Measurements from ENCODE around the gene TMEM131L. TPM values are rescaled to one million over a fixed set of nuclear protein-coding genes. Genes with fewer than 3 reads are reported as not detected.

TMEM131L gene
- total RNA-seq, 1 donor from 2014 or later = 6.4 TPM

DNA sequence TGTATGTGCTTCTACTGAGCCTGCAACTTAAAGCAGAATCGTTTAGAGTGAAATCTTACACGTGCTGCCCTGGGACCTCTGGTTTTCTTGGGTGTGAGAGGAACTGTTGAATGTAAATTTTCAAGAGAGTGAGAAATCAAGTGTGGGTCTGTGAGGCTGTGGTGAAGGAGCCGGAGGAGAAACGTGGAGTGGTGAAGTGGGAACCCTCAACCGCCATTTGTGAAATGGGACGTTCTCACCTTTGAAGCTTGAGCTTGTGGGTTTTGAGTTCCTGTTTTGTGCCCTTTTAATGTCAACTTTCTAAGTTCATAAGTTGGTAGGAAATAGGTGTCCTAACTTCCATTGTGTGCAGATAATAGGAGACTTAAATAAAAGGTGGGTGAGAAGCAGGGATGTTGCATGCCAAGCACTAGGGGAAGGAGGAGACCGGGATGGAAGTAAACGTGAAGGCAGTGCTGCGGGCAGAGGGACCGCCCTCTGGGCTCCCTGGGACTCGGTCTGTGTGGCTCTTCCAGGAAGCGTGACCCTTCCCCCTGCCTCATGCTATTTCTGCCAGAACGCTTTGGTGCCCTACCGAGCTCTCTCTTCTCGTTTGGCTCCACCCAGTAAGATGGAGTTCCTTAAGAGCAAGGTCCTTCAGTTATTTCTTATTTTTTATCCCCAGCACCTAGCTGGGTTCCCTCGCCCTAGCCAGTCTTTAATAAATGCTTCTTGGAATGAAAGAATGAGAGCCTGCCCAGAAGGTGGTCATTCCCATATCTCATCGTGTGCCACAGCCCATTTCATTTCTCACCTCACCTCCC, 56.0 kb downstream of the TMEM131L start:
- Mint-ChIP-seq H3K4me3 (ENCODE audit: unreplicated experiment) (no peak overlapping the region), H3K9me3 (ENCODE audit: unreplicated experiment) (no peaks in the 10 kb centered on the region), H3K27me3 (ENCODE audit: unreplicated experiment) (no peaks in the 10 kb centered on the region), H3K36me3 (ENCODE audit: unreplicated experiment) (no peaks in the 10 kb centered on the region), H3K27ac (ENCODE audit: unreplicated experiment) (no peak overlapping the region), H3K4me1 (ENCODE audit: unreplicated experiment) (peaks cover 60% of the 10 kb centered on the region)
- no peak for DNase-seq (ENCODE audit: extremely low spot score, unreplicated experiment)
- TF ChIP-seq, protein P1, sequence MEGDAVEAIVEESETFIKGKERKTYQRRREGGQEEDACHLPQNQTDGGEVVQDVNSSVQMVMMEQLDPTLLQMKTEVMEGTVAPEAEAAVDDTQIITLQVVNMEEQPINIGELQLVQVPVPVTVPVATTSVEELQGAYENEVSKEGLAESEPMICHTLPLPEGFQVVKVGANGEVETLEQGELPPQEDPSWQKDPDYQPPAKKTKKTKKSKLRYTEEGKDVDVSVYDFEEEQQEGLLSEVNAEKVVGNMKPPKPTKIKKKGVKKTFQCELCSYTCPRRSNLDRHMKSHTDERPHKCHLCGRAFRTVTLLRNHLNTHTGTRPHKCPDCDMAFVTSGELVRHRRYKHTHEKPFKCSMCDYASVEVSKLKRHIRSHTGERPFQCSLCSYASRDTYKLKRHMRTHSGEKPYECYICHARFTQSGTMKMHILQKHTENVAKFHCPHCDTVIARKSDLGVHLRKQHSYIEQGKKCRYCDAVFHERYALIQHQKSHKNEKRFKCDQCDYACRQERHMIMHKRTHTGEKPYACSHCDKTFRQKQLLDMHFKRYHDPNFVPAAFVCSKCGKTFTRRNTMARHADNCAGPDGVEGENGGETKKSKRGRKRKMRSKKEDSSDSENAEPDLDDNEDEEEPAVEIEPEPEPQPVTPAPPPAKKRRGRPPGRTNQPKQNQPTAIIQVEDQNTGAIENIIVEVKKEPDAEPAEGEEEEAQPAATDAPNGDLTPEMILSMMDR (IDR thresholded peaks at IDR 0.05) = no peak

DNA sequence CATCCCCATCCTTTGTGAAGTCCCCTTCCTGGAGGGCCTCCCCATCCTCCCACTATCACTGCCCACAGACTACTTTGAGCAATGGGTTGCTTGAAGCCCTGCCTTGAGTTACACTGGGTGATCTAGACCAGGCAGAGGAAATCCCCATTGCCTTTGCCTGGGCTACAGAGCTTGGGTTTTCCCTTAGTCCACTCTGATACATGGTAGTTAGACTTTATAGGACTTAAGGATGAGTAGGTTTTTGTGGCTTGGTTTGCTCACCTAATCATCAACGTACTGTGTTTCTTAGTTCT, 56.6 kb downstream of the TMEM131L start:
- Mint-ChIP-seq H3K27me3 (ENCODE audit: unreplicated experiment) (no peaks in the 10 kb centered on the region), H3K36me3 (ENCODE audit: unreplicated experiment) (no peaks in the 10 kb centered on the region), H3K27ac (ENCODE audit: unreplicated experiment) (no peak overlapping the region), H3K9me3 (ENCODE audit: unreplicated experiment) (no peaks in the 10 kb centered on the region), H3K4me1 (ENCODE audit: unreplicated experiment) (peaks cover 55% of the 10 kb centered on the region), H3K4me3 (ENCODE audit: unreplicated experiment) (no peak overlapping the region)
- TF ChIP-seq, protein P1 (IDR thresholded peaks at IDR 0.05) = no peak
- no peak for DNase-seq (ENCODE audit: extremely low spot score, unreplicated experiment)

DNA sequence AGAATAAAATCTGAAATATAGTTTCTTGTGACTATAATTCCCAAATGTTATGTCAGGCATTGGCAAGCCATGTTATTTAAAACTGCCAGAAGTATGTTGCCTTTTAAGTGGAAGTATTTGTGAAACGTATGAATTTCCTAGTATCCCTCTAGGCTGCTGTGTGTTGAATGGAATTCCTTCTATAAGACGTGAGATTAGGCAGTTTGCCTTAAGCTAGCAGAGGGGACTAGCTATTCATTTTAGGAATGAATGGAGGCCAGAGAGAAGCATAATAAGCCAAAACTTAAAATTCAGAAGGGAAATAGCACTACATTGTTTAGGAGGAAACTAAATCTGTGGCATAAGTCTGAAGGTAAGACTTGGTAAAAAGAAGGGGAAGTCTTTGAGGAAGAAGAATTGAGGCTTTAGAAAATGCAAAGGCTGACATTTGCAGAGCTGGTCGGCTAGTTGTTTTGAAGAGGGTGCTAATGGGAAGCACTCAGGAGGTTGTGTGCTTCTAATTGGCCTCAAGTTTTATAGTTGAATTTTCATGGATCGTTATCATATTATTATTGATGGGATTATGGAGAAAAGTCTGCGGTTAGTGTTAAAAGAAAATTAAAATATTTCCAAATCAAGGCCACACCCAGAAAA, 57.1 kb downstream of the TMEM131L start:
- Mint-ChIP-seq H3K4me3 (ENCODE audit: unreplicated experiment) (no peak overlapping the region), H3K36me3 (ENCODE audit: unreplicated experiment) (no peaks in the 10 kb centered on the region), H3K27ac (ENCODE audit: unreplicated experiment) (peak overlapping the region; percentile 28), H3K4me1 (ENCODE audit: unreplicated experiment) (peaks cover 50% of the 10 kb centered on the region), H3K9me3 (ENCODE audit: unreplicated experiment) (no peaks in the 10 kb centered on the region), H3K27me3 (ENCODE audit: unreplicated experiment) (no peaks in the 10 kb centered on the region)
- no peak for DNase-seq (ENCODE audit: extremely low spot score, unreplicated experiment)
- TF ChIP-seq, protein P1 (IDR thresholded peaks at IDR 0.05) = no peak

DNA sequence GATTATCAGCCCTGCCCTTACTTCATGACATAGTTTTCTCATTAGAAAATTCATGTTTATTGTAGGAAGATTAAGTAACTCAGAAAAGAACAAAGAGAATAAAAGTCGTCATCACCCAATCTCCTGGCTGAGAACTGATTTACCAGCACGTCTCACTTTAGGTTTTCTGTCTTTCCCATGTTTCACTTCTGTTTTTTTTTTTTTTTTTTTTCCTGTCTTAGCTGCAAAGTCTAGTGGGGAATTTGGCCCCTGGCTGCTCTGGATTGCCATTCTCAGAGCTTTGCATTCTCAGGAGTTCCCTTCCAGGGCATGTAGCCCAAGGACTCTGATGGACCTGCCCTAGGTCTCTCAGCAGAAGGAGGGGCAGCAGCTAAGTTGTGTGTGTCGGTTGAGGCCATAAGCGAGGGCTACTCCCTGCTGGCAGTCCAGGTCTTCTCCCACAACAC, 57.8 kb downstream of the TMEM131L start:
- TF ChIP-seq, protein P1 (IDR thresholded peaks at IDR 0.05) = no peak
- H3K27ac Mint-ChIP-seq (ENCODE audit: unreplicated experiment) = no peak overlapping the region
- no peak for DNase-seq (ENCODE audit: extremely low spot score, unreplicated experiment)
- peaks cover 43% of the 10 kb centered on the region for H3K4me1 Mint-ChIP-seq (ENCODE audit: unreplicated experiment)
- no peak overlapping the region for H3K4me3 Mint-ChIP-seq (ENCODE audit: unreplicated experiment)
- H3K27me3 Mint-ChIP-seq (ENCODE audit: unreplicated experiment) = no peaks in the 10 kb centered on the region
- H3K36me3 Mint-ChIP-seq (ENCODE audit: unreplicated experiment) = no peaks in the 10 kb centered on the region
- H3K9me3 Mint-ChIP-seq (ENCODE audit: unreplicated experiment) = no peaks in the 10 kb centered on the region

DNA sequence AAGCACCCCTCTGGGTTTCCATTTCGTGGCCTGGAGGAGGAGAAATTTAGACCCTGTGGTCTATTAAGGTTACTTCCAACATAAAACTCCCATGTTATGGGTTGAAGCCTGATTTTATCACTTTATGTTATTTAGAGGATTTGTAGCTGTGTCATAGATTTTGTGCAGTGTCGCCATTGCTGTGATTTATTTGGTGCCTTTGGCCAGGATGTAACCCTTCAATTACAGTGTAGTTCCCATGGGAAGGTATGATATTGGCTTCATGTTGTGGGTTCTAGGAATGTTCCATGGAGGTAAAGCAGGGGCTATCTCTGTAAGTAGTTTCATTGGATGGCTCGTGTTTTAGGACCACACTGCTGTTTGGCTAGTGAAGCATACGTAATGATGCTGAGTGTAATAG, 58.5 kb downstream of the TMEM131L start:
- no peaks in the 10 kb centered on the region for H3K9me3 Mint-ChIP-seq (ENCODE audit: unreplicated experiment)
- TF ChIP-seq, protein P1 (IDR thresholded peaks at IDR 0.05) = no peak
- DNase-seq (ENCODE audit: extremely low spot score, unreplicated experiment) = no peak
- H3K36me3 Mint-ChIP-seq (ENCODE audit: unreplicated experiment) = no peaks in the 10 kb centered on the region
- H3K27ac Mint-ChIP-seq (ENCODE audit: unreplicated experiment) = no peak overlapping the region
- H3K4me3 Mint-ChIP-seq (ENCODE audit: unreplicated experiment) = no peak overlapping the region
- no peaks in the 10 kb centered on the region for H3K27me3 Mint-ChIP-seq (ENCODE audit: unreplicated experiment)
- H3K4me1 Mint-ChIP-seq (ENCODE audit: unreplicated experiment) = peaks cover 36% of the 10 kb centered on the region
